ENCODE data around the gene ENTHD1. TPM values are rescaled to one million over a fixed set of nuclear protein-coding genes. Genes with fewer than 3 reads are reported as not detected.
"Not testable (repeated sequence)": the region's sequence is repeated elsewhere in the genome, so short reads cannot be mapped to it uniquely, and the experiment has no call there.

ENTHD1 gene
- polyA plus RNA-seq, 1 donor from 2014 or later, result not detected

GRCh38 chr22:39851606-39852315 lies 41.8 kb downstream of the ENTHD1 start:
- Histone ChIP-seq H3F3A (ENCODE audit: insufficient read depth, low read length, poor library complexity, severe bottlenecking) (no peaks in the 10 kb centered on the region), H3K4me2 (ENCODE audit: low read length) (no peak overlapping the region), H3K9me2 (ENCODE audit: insufficient read depth, low read length) (no peaks in the 10 kb centered on the region), H3K9me3 (ENCODE audit: low read length) (no peaks in the 10 kb centered on the region), H3K79me2 (replicated peaks; ENCODE audit: insufficient read depth, low read length) (no peaks in the 10 kb centered on the region), H3K4me3 (ENCODE audit: low read length) (no peak overlapping the region), H4K20me1 (ENCODE audit: insufficient read depth) (no peaks in the 10 kb centered on the region), H3K27me3 (ENCODE audit: insufficient read depth, low read depth, low read length) (no peaks in the 10 kb centered on the region), H2AFZ (ENCODE audit: low read depth, low read length) (no peak overlapping the region), H3K27ac (ENCODE audit: low read length) (no peak overlapping the region), H3K36me3 (ENCODE audit: insufficient read depth, low read length) (no peaks in the 10 kb centered on the region), H3K9ac (ENCODE audit: low read length) (no peak overlapping the region)
- TF ChIP-seq TAF1 (IDR thresholded peaks at IDR 0.05; ENCODE audit: low read depth) (no peak), EP300 (conservative IDR thresholded peaks at IDR 0.05; ENCODE audit: poor library complexity, severe bottlenecking) (no peak), REST (IDR thresholded peaks at IDR 0.05; ENCODE audit: borderline replicate concordance) (no peak), POLR2AphosphoS5 (IDR thresholded peaks at IDR 0.05) (no peak), CTCF (IDR thresholded peaks at IDR 0.05; ENCODE audit: poor library complexity, severe bottlenecking) (no peak), SMC3 (conservative IDR thresholded peaks at IDR 0.05; ENCODE audit: poor library complexity) (no peak), EZH2 (IDR thresholded peaks at IDR 0.05; ENCODE audit: borderline replicate concordance, insufficient read depth, low read length, poor library complexity, severe bottlenecking) (no peak), MXI1 (conservative IDR thresholded peaks at IDR 0.05; ENCODE audit: poor library complexity, severe bottlenecking) (no peak), RAD21 (conservative IDR thresholded peaks at IDR 0.05) (no peak)

- Histone ChIP-seq H3F3A (ENCODE audit: insufficient read depth, low read length, poor library complexity, severe bottlenecking) (no peaks in the 10 kb centered on the region), H3K4me2 (ENCODE audit: low read length) (no peak overlapping the region), H3K36me3 (ENCODE audit: insufficient read depth, low read length) (no peaks in the 10 kb centered on the region), H2AFZ (ENCODE audit: low read depth, low read length) (no peak overlapping the region), H3K9ac (ENCODE audit: low read length) (no peak overlapping the region), H3K4me3 (ENCODE audit: low read length) (no peak overlapping the region), H4K20me1 (ENCODE audit: insufficient read depth) (no peaks in the 10 kb centered on the region), H3K9me2 (ENCODE audit: insufficient read depth, low read length) (no peaks in the 10 kb centered on the region), H3K27ac (ENCODE audit: low read length) (no peak overlapping the region), H3K27me3 (ENCODE audit: insufficient read depth, low read depth, low read length) (no peaks in the 10 kb centered on the region), H3K79me2 (replicated peaks; ENCODE audit: insufficient read depth, low read length) (no peaks in the 10 kb centered on the region), H3K9me3 (ENCODE audit: low read length) (no peaks in the 10 kb centered on the region)
- TF ChIP-seq CTCF (IDR thresholded peaks at IDR 0.05; ENCODE audit: poor library complexity, severe bottlenecking) (no peak), POLR2AphosphoS5 (IDR thresholded peaks at IDR 0.05) (no peak), SMC3 (conservative IDR thresholded peaks at IDR 0.05; ENCODE audit: poor library complexity) (no peak), RAD21 (conservative IDR thresholded peaks at IDR 0.05) (no peak), EP300 (conservative IDR thresholded peaks at IDR 0.05; ENCODE audit: poor library complexity, severe bottlenecking) (no peak), TAF1 (IDR thresholded peaks at IDR 0.05; ENCODE audit: low read depth) (no peak)
Measured at GRCh38 chr22:39847477-39847876, 46.1 kb downstream of the ENTHD1 start.

- not testable (repeated sequence) for H3K27ac ChIP-seq (ENCODE audit: low read length); H3K9me2 ChIP-seq (ENCODE audit: insufficient read depth, low read length); H3K9ac ChIP-seq (ENCODE audit: low read length)
Measured at GRCh38 chr22:39846539-39846938, 47.0 kb downstream of the ENTHD1 start.

More at GRCh38 chr22:39846539-39846938, 47.0 kb downstream of the ENTHD1 start:
- not testable (repeated sequence) for H4K20me1 ChIP-seq (ENCODE audit: insufficient read depth); H3K79me2 ChIP-seq (replicated peaks; ENCODE audit: insufficient read depth, low read length); H3K27me3 ChIP-seq (ENCODE audit: insufficient read depth, low read depth, low read length); H3K4me2 ChIP-seq (ENCODE audit: low read length); H3F3A ChIP-seq (ENCODE audit: insufficient read depth, low read length, poor library complexity, severe bottlenecking); H3K4me3 ChIP-seq (ENCODE audit: low read length); H3K9me3 ChIP-seq (ENCODE audit: low read length); H3K36me3 ChIP-seq (ENCODE audit: insufficient read depth, low read length); H2AFZ ChIP-seq (ENCODE audit: low read depth, low read length)
